Astrocyte (in vitro differentiated cells and primary cell): ENCODE results near the gene KCNS3. TPM values are rescaled to one million over a fixed set of nuclear protein-coding genes. Genes with fewer than 3 reads are reported as not detected.

ENCODE experiments used
- DNase-seq: peaks from one replicate; pipeline ENCODE4 v3.0.0-alpha.2; 2010; ENCODE audit warnings: low read depth
- FAIRE-seq: peaks from 2 replicates; lab custom pipeline; 2011; peaks lifted over from hg19 to GRCh38; lab: Jason Lieb, UNC
- H2AFZ ChIP-seq: 2 replicates; pipeline ENCODE4 v1.6.0; 2012; ENCODE audit warnings: low read depth, low read length, inconsistent platforms
- H3K27ac ChIP-seq: 2 replicates; pipeline ENCODE4 v1.5.1; 2011; ENCODE audit warnings: low read depth, low read length, inconsistent platforms
- H3K27me3 ChIP-seq: 2 replicates; pipeline ENCODE4 v1.6.0; 2011; ENCODE audit warnings: low read length, inconsistent platforms; ENCODE audit not compliant: insufficient read depth
- H3K36me3 ChIP-seq: 2 replicates; pipeline ENCODE4 v1.5.1; 2011; ENCODE audit warnings: low read length, inconsistent platforms; ENCODE audit not compliant: insufficient read depth
- H3K4me1 ChIP-seq: 2 replicates; pipeline ENCODE4 v1.5.1; 2011; ENCODE audit warnings: low read length, inconsistent platforms; ENCODE audit not compliant: insufficient read depth
- H3K4me2 ChIP-seq: 2 replicates; pipeline ENCODE4 v1.6.0; 2012; ENCODE audit warnings: low read length, inconsistent platforms
- H3K4me3 ChIP-seq: 2 replicates; pipeline ENCODE4 v1.5.1; 2011; ENCODE audit warnings: low read depth, mild to moderate bottlenecking, low read length, inconsistent platforms; ENCODE audit not compliant: insufficient read depth
- H3K79me2 ChIP-seq: 2 replicates; pipeline ENCODE4 v1.6.0; 2012; ENCODE audit warnings: mild to moderate bottlenecking, low read length, inconsistent platforms; ENCODE audit not compliant: insufficient read depth
- H3K9ac ChIP-seq: 2 replicates; pipeline ENCODE4 v1.6.0; 2012; ENCODE audit warnings: mild to moderate bottlenecking, low read length, inconsistent platforms
- H3K9me3 ChIP-seq: 2 replicates; pipeline ENCODE4 v1.5.1; 2012; ENCODE audit warnings: low read depth, mild to moderate bottlenecking, low read length, inconsistent platforms; ENCODE audit not compliant: insufficient read depth
- H4K20me1 ChIP-seq: 2 replicates; pipeline ENCODE4 v1.6.0; 2012; ENCODE audit warnings: low read length, inconsistent platforms; ENCODE audit not compliant: insufficient read depth
- H3K27ac Mint-ChIP-seq: one replicate; pipeline ENCODE4 v1.8.0; 2021; ENCODE audit warnings: mild to moderate bottlenecking, mixed read lengths; ENCODE audit not compliant: unreplicated experiment
- H3K27me3 Mint-ChIP-seq: one replicate; pipeline ENCODE4 v1.8.0; 2021; ENCODE audit warnings: low read depth, mixed read lengths; ENCODE audit not compliant: unreplicated experiment
- H3K36me3 Mint-ChIP-seq: one replicate; pipeline ENCODE4 v1.8.0; 2021; ENCODE audit warnings: low read depth, mixed read lengths; ENCODE audit not compliant: unreplicated experiment
- H3K4me1 Mint-ChIP-seq: one replicate; pipeline ENCODE4 v1.8.0; 2021; ENCODE audit warnings: low read depth, mixed read lengths; ENCODE audit not compliant: unreplicated experiment
- H3K4me3 Mint-ChIP-seq: one replicate; pipeline ENCODE4 v1.8.0; 2021; ENCODE audit warnings: mild to moderate bottlenecking, moderate library complexity, mixed read lengths; ENCODE audit not compliant: unreplicated experiment
- H3K9me3 Mint-ChIP-seq: one replicate; pipeline ENCODE4 v1.8.0; 2021; ENCODE audit warnings: mild to moderate bottlenecking, mixed read lengths; ENCODE audit not compliant: unreplicated experiment
- CTCF ChIP-seq: IDR thresholded peaks from 2 replicates; pipeline ENCODE4 v1.5.1; 2011; ENCODE audit warnings: low read depth, mild to moderate bottlenecking, inconsistent platforms, low read length, moderate library complexity; ENCODE audit not compliant: insufficient read depth
- EZH2 ChIP-seq: IDR thresholded peaks from 2 replicates; pipeline ENCODE4 v1.6.1; 2012; ENCODE audit warnings: mild to moderate bottlenecking, low read length, inconsistent platforms; ENCODE audit not compliant: insufficient read depth
- total RNA-seq: library from RNA; stranded (reverse); gene quantifications from 2 replicates; pipeline ENCODE4 v1.2.1, GENCODE V29; 2021

Gene KCNS3
- total RNA-seq, 1 donor from 2014 or later: 1.7 TPM

DNA sequence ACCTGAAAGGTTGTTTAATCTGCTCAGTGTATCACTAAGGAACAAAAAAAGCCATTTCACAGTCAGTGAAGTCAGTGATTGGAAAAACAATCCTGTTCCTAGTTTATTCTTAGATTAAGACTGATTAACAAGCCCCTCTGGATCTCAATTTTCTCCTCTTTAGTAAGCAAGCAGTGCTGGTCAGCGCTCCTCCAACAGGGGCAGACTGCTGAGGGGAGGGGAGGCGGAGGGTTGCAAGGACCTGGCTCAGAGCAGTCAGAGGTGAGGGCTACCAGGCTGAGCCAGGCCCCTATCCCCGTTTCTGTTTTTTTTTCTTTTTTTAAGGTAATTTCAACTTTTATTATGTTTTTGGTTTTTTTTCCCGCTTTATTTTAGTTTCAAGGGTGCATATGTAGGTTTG is 24.7 kb upstream of the KCNS3 start:
- H3K27me3 Mint-ChIP-seq: peaks cover 17% of the 10 kb centered on the region
- no peaks in the 10 kb centered on the region for H3K36me3 Mint-ChIP-seq
- H2AFZ ChIP-seq: no peak overlapping the region
- no peak for DNase-seq
- no peak overlapping the region for H3K4me2 ChIP-seq
- no peak for TF ChIP-seq EZH2
- no peak overlapping the region for H3K4me3 Mint-ChIP-seq
- H3K27ac ChIP-seq: no peak overlapping the region
- FAIRE-seq: no peak
- no peaks in the 10 kb centered on the region for H3K79me2 ChIP-seq
- H3K9me3 ChIP-seq: no peaks in the 10 kb centered on the region
- no peak overlapping the region for H3K4me3 ChIP-seq
- no peaks in the 10 kb centered on the region for H3K4me1 ChIP-seq
- H3K36me3 ChIP-seq: no peaks in the 10 kb centered on the region
- no peak overlapping the region for H3K27ac Mint-ChIP-seq
- no peak overlapping the region for H3K9ac ChIP-seq
- H3K4me1 Mint-ChIP-seq: peaks cover 5% of the 10 kb centered on the region
- no peaks in the 10 kb centered on the region for H4K20me1 ChIP-seq
- H3K27me3 ChIP-seq: peaks cover 2% of the 10 kb centered on the region
- no peaks in the 10 kb centered on the region for H3K9me3 Mint-ChIP-seq

DNA sequence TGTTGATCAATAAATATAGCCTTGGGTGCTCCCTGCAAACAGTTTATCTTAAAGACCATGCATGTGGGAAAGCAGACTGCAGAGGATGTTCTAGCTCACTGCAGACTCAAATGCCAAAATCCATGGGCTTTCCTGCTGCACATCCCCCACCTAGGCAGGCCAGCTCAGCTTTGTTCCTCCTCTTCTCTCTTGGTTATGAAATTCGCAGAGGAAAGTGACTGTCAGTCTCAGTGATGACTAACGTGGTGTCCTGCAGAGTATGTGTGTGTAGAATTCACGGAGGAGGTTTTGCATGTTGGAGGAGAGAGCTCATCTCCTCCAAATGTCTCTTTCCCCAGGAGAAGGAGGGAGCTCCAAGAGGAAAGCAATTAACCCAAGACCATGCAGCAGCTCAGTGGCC is 21.4 kb upstream of the KCNS3 start:
- TF ChIP-seq CTCF (no peak), EZH2 (no peak)
- Mint-ChIP-seq H3K4me3 (no peak overlapping the region), H3K9me3 (no peaks in the 10 kb centered on the region), H3K36me3 (no peaks in the 10 kb centered on the region), H3K27me3 (peaks cover 27% of the 10 kb centered on the region), H3K4me1 (peaks cover 5% of the 10 kb centered on the region), H3K27ac (no peak overlapping the region)
- no peaks in the 10 kb centered on the region for H3K9me3 ChIP-seq
- H3K4me1 ChIP-seq: no peaks in the 10 kb centered on the region
- no peak overlapping the region for H3K4me3 ChIP-seq
- no peaks in the 10 kb centered on the region for H4K20me1 ChIP-seq
- no peaks in the 10 kb centered on the region for H3K27me3 ChIP-seq
- no peak overlapping the region for H3K9ac ChIP-seq
- no peak overlapping the region for H3K4me2 ChIP-seq
- H3K79me2 ChIP-seq: no peaks in the 10 kb centered on the region
- H3K27ac ChIP-seq: no peak overlapping the region
- no peaks in the 10 kb centered on the region for H3K36me3 ChIP-seq
- FAIRE-seq (peak; percentile 39), DNase-seq (peak; percentile 16)
- H2AFZ ChIP-seq: no peak overlapping the region

GRCh38 chr2:17858064-17858463 is 20.4 kb upstream of the KCNS3 start:
- Histone ChIP-seq H2AFZ (no peak overlapping the region), H3K9me3 (no peaks in the 10 kb centered on the region), H3K9ac (no peak overlapping the region), H3K4me2 (no peak overlapping the region), H3K79me2 (no peaks in the 10 kb centered on the region), H4K20me1 (no peaks in the 10 kb centered on the region), H3K4me3 (no peak overlapping the region), H3K27ac (no peak overlapping the region), H3K36me3 (no peaks in the 10 kb centered on the region), H3K4me1 (no peaks in the 10 kb centered on the region), H3K27me3 (no peaks in the 10 kb centered on the region)
- no peak for DNase-seq
- H3K4me3 Mint-ChIP-seq: no peak overlapping the region
- H3K27me3 Mint-ChIP-seq: peaks cover 25% of the 10 kb centered on the region
- H3K4me1 Mint-ChIP-seq: peaks cover 5% of the 10 kb centered on the region
- H3K36me3 Mint-ChIP-seq: no peaks in the 10 kb centered on the region
- TF ChIP-seq EZH2: no peak
- no peak for TF ChIP-seq CTCF
- no peaks in the 10 kb centered on the region for H3K9me3 Mint-ChIP-seq
- no peak for FAIRE-seq
- H3K27ac Mint-ChIP-seq: no peak overlapping the region
